ENCODE data around the gene CDK15. TPM values are rescaled to one million over a fixed set of nuclear protein-coding genes. Genes with fewer than 3 reads are reported as not detected.

Gene CDK15
- total RNA-seq, 1 donor from 2014 or later, result 2.3 TPM

DNA sequence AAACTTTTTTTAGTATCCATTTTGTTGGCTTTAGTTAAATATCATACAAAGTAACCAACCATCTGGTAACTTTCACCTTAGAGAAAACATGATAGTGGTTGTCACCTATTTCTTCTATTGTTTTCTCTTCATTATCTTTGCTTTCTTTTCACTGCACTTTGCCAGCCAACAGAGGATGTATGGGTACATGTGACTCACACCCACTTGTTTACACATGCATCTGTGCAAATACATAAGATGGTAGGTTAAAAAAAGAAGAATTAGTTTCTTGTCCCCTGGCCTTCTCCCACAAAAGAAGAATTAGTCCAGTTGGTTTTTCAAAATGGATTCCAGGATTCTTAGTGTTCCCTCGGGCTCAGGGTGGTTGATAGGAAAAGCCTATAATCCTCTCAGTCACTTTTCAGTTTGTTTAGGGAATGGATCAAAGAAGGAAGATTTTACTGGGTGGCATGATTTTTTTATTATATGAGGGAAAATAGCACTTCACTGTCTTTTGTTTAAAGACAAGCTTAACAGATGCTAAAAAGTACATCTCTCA lies 46.6 kb downstream of the CDK15 start:
- H3K4me3 ChIP-seq (ENCODE audit: low read depth, low read length), result no peak overlapping the region
- DNase-seq (ENCODE audit: low read depth), result no peak
- TF ChIP-seq, protein P1, sequence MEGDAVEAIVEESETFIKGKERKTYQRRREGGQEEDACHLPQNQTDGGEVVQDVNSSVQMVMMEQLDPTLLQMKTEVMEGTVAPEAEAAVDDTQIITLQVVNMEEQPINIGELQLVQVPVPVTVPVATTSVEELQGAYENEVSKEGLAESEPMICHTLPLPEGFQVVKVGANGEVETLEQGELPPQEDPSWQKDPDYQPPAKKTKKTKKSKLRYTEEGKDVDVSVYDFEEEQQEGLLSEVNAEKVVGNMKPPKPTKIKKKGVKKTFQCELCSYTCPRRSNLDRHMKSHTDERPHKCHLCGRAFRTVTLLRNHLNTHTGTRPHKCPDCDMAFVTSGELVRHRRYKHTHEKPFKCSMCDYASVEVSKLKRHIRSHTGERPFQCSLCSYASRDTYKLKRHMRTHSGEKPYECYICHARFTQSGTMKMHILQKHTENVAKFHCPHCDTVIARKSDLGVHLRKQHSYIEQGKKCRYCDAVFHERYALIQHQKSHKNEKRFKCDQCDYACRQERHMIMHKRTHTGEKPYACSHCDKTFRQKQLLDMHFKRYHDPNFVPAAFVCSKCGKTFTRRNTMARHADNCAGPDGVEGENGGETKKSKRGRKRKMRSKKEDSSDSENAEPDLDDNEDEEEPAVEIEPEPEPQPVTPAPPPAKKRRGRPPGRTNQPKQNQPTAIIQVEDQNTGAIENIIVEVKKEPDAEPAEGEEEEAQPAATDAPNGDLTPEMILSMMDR (conservative IDR thresholded peaks at IDR 0.05; ENCODE audit: low read depth, low read length), result no peak

DNA sequence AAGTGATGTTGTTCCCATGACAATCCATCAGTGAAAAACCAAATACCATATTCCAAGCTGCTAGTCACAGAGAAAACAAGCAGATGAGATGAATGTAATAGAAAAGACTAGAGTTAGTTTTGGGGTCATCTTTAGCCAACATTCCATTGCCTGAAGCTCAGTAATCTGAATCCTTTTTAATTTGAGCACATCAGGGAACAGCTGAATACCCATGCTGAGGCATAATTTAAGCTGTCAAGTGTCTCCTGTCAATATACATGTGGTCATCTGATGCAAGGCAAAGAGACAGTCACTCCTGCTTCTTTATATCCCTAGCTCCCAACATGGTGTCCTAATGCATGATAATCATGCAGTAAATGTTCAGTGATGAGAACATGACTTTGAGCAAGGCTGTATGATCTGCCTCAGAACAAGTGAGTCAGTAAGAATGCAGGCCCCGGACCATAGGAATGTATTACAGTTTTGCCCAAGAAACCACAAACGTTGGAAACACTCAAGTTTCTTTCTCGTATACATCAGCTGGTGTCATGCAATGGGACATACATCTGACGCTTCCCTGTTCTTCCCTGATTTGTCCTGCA lies 48.0 kb downstream of the CDK15 start:
- TF ChIP-seq, protein P1 (conservative IDR thresholded peaks at IDR 0.05; ENCODE audit: low read depth, low read length), result no peak
- DNase-seq (ENCODE audit: low read depth), result peak; percentile 78
- H3K4me3 ChIP-seq (ENCODE audit: low read depth, low read length), result no peak overlapping the region

DNA sequence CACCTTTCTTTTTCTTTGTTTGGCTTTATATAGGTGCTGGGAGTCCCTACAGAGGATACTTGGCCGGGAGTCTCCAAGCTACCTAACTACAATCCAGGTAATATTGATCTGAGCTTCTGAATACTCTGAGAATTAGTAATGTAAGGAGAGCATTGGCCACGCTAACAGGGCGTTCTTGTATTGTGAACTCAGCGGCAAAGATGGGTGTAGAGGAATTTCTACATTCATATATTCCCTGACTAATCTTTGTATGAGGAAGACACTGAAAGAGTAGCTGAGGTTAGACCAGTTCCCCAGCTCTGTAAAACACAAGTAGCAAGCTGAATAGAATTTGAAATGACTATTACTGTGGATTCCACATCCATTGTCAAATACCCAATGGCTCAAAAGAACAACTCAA lies 48.5 kb downstream of the CDK15 start:
- TF ChIP-seq, protein P1 (conservative IDR thresholded peaks at IDR 0.05; ENCODE audit: low read depth, low read length), result no peak
- DNase-seq (ENCODE audit: low read depth), result no peak
- H3K4me3 ChIP-seq (ENCODE audit: low read depth, low read length), result no peak overlapping the region

- H3K4me3 ChIP-seq (ENCODE audit: low read depth, low read length), result no peak overlapping the region
- DNase-seq (ENCODE audit: low read depth), result no peak
- TF ChIP-seq, protein P1 (conservative IDR thresholded peaks at IDR 0.05; ENCODE audit: low read depth, low read length), result no peak
These were observed 49.0 kb downstream of the CDK15 start for GRCh38 chr2:201855356-201855755.

- DNase-seq (ENCODE audit: low read depth), result no peak
- TF ChIP-seq, protein P1 (conservative IDR thresholded peaks at IDR 0.05; ENCODE audit: low read depth, low read length), result no peak
- no peak overlapping the region for H3K4me3 ChIP-seq (ENCODE audit: low read depth, low read length)
These were observed 51.0 kb downstream of the CDK15 start for GRCh38 chr2:201857326-201857725.

DNA sequence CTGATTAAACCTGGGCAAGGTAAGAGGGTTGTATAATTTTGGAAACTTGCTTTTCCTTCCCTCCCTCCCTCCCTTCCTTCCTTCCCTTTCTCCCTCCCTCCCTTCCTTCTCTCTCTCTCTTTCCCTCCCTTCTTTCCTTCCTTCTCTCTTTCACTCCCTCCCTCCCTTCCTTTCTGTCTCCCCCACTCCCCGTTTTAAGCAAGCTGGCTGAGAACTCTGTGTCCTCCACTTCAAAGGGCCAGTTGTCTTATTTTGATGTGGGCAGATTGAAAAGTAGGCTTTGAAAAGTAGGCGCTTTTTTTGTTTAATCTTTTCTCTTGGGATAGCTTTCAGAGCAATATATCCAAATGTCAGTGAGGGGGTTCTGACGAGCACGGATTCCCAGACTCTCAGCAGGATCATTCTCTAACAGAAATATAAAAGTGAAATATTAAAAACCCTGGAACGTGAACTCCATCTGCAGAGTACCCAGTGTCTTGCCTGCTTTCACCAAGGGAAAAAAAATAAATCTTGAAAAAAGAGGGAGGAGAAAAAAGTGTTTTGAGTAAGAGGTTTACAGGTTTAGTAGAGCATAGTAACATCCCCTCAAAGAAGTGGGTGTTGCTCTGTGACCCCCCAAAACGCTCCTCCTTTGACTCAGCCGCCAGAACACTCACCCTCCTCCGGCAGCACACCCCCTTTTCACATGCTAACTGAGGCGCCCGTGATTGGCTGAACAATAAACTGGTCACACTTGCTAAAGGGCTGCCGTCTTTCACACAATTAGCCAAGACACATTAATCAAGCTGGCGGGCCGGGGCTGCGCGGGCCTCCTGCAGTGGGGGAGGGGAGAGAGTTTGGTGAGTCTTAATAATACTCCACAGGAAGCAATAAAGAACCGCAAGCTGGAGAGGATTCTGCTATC lies 52.2 kb downstream of the CDK15 start:
- peak overlapping the region; percentile 18 for H3K4me3 ChIP-seq (ENCODE audit: low read depth, low read length)
- DNase-seq (ENCODE audit: low read depth), result no peak
- TF ChIP-seq, protein P1 (conservative IDR thresholded peaks at IDR 0.05; ENCODE audit: low read depth, low read length), result no peak
